Calu3 (cell line): Measurements from ENCODE around the gene ANGEL1. TPM values are rescaled to one million over a fixed set of nuclear protein-coding genes. Genes with fewer than 3 reads are reported as not detected.
A peak's percentile ranks its signal among the peaks of the same experiment; 100 is the strongest.

Experiments
- BruUV-seq: library from RNA; stranded (reverse); fragments of 400-500 nt; replicated peaks from 2 replicates; lab custom pipeline; 2021; lab: Mats Ljungman, UMichigan
- CTCF ChIA-PET: fragments of 300-600 bp; sonication (Branson Sonifier 250); formaldehyde crosslinking; loops from one replicate; lab custom pipeline; 2022; ENCODE audit warnings: antibody characterized with exemption; lab: Charles Lee
- DNase-seq: peaks from one replicate; pipeline ENCODE4 v3.0.0; 2022
- H3K27ac Mint-ChIP-seq: one replicate; pipeline ENCODE4 v1.8.0; 2022; ENCODE audit warnings: mixed read lengths; ENCODE audit not compliant: unreplicated experiment
- H3K27me3 Mint-ChIP-seq: one replicate; pipeline ENCODE4 v1.8.0; 2022; ENCODE audit warnings: mixed read lengths; ENCODE audit not compliant: unreplicated experiment
- H3K36me3 Mint-ChIP-seq: one replicate; pipeline ENCODE4 v1.8.0; 2022; ENCODE audit warnings: mild to moderate bottlenecking, moderate library complexity, mixed read lengths; ENCODE audit not compliant: insufficient read depth, unreplicated experiment
- H3K4me1 Mint-ChIP-seq: one replicate; pipeline ENCODE4 v1.8.0; 2022; ENCODE audit warnings: mild to moderate bottlenecking, low read depth, mixed read lengths; ENCODE audit not compliant: unreplicated experiment
- H3K4me3 Mint-ChIP-seq: one replicate; pipeline ENCODE4 v1.8.0; 2022; ENCODE audit warnings: mild to moderate bottlenecking, low read depth, moderate library complexity, mixed read lengths; ENCODE audit not compliant: unreplicated experiment
- H3K9me3 Mint-ChIP-seq: one replicate; pipeline ENCODE4 v1.8.0; 2022; ENCODE audit warnings: low read depth, mixed read lengths; ENCODE audit not compliant: unreplicated experiment
- CTCF ChIP-seq: fragments of 200-600 bp; IDR thresholded peaks from one replicate; pipeline ENCODE4 v1.8.0; 2022; ENCODE audit warnings: antibody characterized with exemption; ENCODE audit not compliant: unreplicated experiment
- intact Hi-C: fragments of 100-400 bp; cut with micrococcal nuclease; formaldehyde crosslinking; loops from one replicate; pipeline ENCODE4 v1.10.0; 2022; ENCODE audit not compliant: unreplicated experiment
- total RNA-seq: library from RNA; stranded (reverse); gene quantifications from 2 replicates; pipeline ENCODE4 v1.2.3, GENCODE V29; 2022

ANGEL1 gene
- total RNA-seq, 1 experiment from 2014 or later: 19.8 TPM

GRCh38 chr14:76761960-76762410 lies 50.7 kb downstream of the ANGEL1 start:
- H3K9me3 Mint-ChIP-seq: no peaks in the 10 kb centered on the region
- peaks cover 80% of the 10 kb centered on the region for H3K27me3 Mint-ChIP-seq
- H3K4me1 Mint-ChIP-seq: no peaks in the 10 kb centered on the region
- no TSS peak for BruUV-seq
- peaks cover 12% of the 10 kb centered on the region for H3K36me3 Mint-ChIP-seq
- TF ChIP-seq CTCF: no peak
- CTCF ChIA-PET: no interaction called here
- intact Hi-C loops: no loop called here
- H3K4me3 Mint-ChIP-seq: peak overlapping the region; percentile 67
- H3K27ac Mint-ChIP-seq: no peak overlapping the region
- no peak for DNase-seq

GRCh38 chr14:76761136-76761959 lies 51.3 kb downstream of the ANGEL1 start, which contains the start of gene VASH1:
Gene VASH1 (plus strand): TSS chr14:76761468. CDS start chr14:76762822, 1,354 bp downstream.
- Mint-ChIP-seq H3K27me3 (peaks cover 87% of the 10 kb centered on the region), H3K27ac (no peak within 1 kb of the TSS), H3K4me3 (peak within 1 kb of the TSS; percentile 67), H3K36me3 (peaks cover 12% of the 10 kb centered on the region), H3K9me3 (no peaks in the 10 kb centered on the region), H3K4me1 (no peaks in the 10 kb centered on the region)
- intact Hi-C loops: no loop called here
- no TSS peak for BruUV-seq
- peak; percentile 58 for DNase-seq
- CTCF ChIA-PET: no interaction called here
- no peak for TF ChIP-seq CTCF

GRCh38 chr14:76760331-76761135 lies 52.1 kb downstream of the ANGEL1 start:
- CTCF ChIA-PET: no interaction called here
- BruUV-seq: no TSS peak
- intact Hi-C loops: no loop called here
- no peak for DNase-seq
- no peak for TF ChIP-seq CTCF
- Mint-ChIP-seq H3K9me3 (no peaks in the 10 kb centered on the region), H3K27ac (no peak overlapping the region), H3K4me3 (peak overlapping the region; percentile 67), H3K27me3 (peaks cover 90% of the 10 kb centered on the region), H3K36me3 (peaks cover 12% of the 10 kb centered on the region), H3K4me1 (no peaks in the 10 kb centered on the region)

GRCh38 chr14:76759589-76759988 lies 53.1 kb downstream of the ANGEL1 start:
- Mint-ChIP-seq H3K27ac (no peak overlapping the region), H3K36me3 (peaks cover 12% of the 10 kb centered on the region), H3K27me3 (peaks cover 90% of the 10 kb centered on the region), H3K4me1 (no peaks in the 10 kb centered on the region), H3K4me3 (no peak overlapping the region), H3K9me3 (no peaks in the 10 kb centered on the region)
- no TSS peak for BruUV-seq
- no peak for DNase-seq
- CTCF ChIA-PET: no interaction called here
- TF ChIP-seq CTCF: no peak
- intact Hi-C loops: no loop called here
